ENCODE data around the gene ZNF785. TPM values are rescaled to one million over a fixed set of nuclear protein-coding genes. Genes with fewer than 3 reads are reported as not detected.
"Not testable (repeated sequence)": the region's sequence is repeated elsewhere in the genome, so short reads cannot be mapped to it uniquely, and the experiment has no call there.

ZNF785 gene
- total and polyA plus RNA-seq, 2 donors (not counting 1 experiment from before 2014, with no cell fraction given), result 12.2 to 39.7 TPM

GRCh38 chr16:30600215-30600614, 14.7 kb upstream of the ZNF785 start:
- Mint-ChIP-seq H3K27ac (no peak overlapping the region), H3K9me3 (ENCODE audit: insufficient read depth) (no peaks in the 10 kb centered on the region), H3K27me3 (no peaks in the 10 kb centered on the region), H3K4me3 (no peak overlapping the region), H3K4me1 (peaks cover 2% of the 10 kb centered on the region)
- TF ChIP-seq EZH2 (IDR thresholded peaks at IDR 0.05; ENCODE audit: borderline replicate concordance, insufficient read depth, low read depth, low read length, poor library complexity, severe bottlenecking), result no peak
- TF ChIP-seq CTCF (IDR thresholded peaks at IDR 0.05), result no peak
- Histone ChIP-seq H3K9me3 (ENCODE audit: control extremely low read depth in 1 of 3, control insufficient read depth in 2 of 3, insufficient read depth in 1 of 3, low read length in 2 of 3) (no peaks in the 10 kb centered on the region), H3K36me3 (replicated peaks in 1 of 2; ENCODE audit: control extremely low read depth in 1 of 2, control insufficient read depth in 1 of 2, extremely low read depth in 1 of 2, insufficient read depth in 2 of 2, low read length in 1 of 2) (peaks cover 0 to 22% of the 10 kb centered on the region in 2 experiments), H3K4me3 (ENCODE audit: control extremely low read depth in 1 of 5, extremely low read depth in 1 of 5, insufficient read depth in 1 of 5, low read depth in 2 of 5, low read length in 4 of 5) (no peak overlapping the region), H2AFZ (ENCODE audit: insufficient read depth, low read depth, low read length, poor library complexity, severe bottlenecking) (no peak overlapping the region), H3K9ac (ENCODE audit: low read length) (no peak overlapping the region), H3K27ac (ENCODE audit: low read length in 2 of 2) (no peak overlapping the region), H3K27me3 (replicated peaks in 1 of 4; ENCODE audit: control extremely low read depth in 1 of 4, control insufficient read depth in 3 of 4, insufficient read depth in 4 of 4, low read length in 3 of 4) (no peaks in the 10 kb centered on the region), H3K4me2 (replicated peaks; ENCODE audit: low read depth, low read length, poor library complexity, severe bottlenecking) (no peak overlapping the region), H3K79me2 (ENCODE audit: control insufficient read depth, insufficient read depth, low read length) (no peaks in the 10 kb centered on the region), H4K20me1 (ENCODE audit: control insufficient read depth, insufficient read depth, low read length, poor library complexity, severe bottlenecking) (no peaks in the 10 kb centered on the region), H3K4me1 (ENCODE audit: control insufficient read depth in 2 of 2, insufficient read depth in 2 of 2, low read length in 2 of 2) (no peaks in the 10 kb centered on the region)
- ChIA-PET POLR2A (no interaction called here), CTCF (interaction anchor here (0.6 to 4.9 kb wide), 7 partner anchors 8 to 399 kb away, joined by 3 to 41 read pairs (median 3); partner anchors contain the start of gene DCTPP1)
- ATAC-seq (ENCODE audit: low read depth) (no peak), DNase-seq (no peak)
- 100% methylated on average over 1 of the region's 3 CpGs for WGBS (ENCODE audit: insufficient coverage)
- intact Hi-C loops (cut with micrococcal nuclease), result no loop called here

- H3K9me3 ChIP-seq (ENCODE audit: control extremely low read depth in 1 of 3, control insufficient read depth in 2 of 3, insufficient read depth in 1 of 3, low read length in 2 of 3), result no peaks in the 10 kb centered on the region
- H3K79me2 ChIP-seq (ENCODE audit: control insufficient read depth, insufficient read depth, low read length), result no peaks in the 10 kb centered on the region
- H3K4me3 Mint-ChIP-seq, result no peak overlapping the region
- H3K4me1 Mint-ChIP-seq, result peaks cover 1% of the 10 kb centered on the region
- no peaks in the 10 kb centered on the region for H3K9me3 Mint-ChIP-seq (ENCODE audit: insufficient read depth)
- TF ChIP-seq EZH2 (IDR thresholded peaks at IDR 0.05; ENCODE audit: borderline replicate concordance, insufficient read depth, low read depth, low read length, poor library complexity, severe bottlenecking), result no peak
- TF ChIP-seq CTCF (IDR thresholded peaks at IDR 0.05), result no peak
- H3K27ac ChIP-seq (ENCODE audit: low read length in 2 of 2), result no peak overlapping the region
- intact Hi-C loops (cut with micrococcal nuclease), result no loop called here
- no peaks in the 10 kb centered on the region for H3K27me3 Mint-ChIP-seq
- no peak overlapping the region for H3K27ac Mint-ChIP-seq
- no CpG with 5 or more reads among the region's 4 CpGs for WGBS (ENCODE audit: insufficient coverage)
- H3K4me3 ChIP-seq (ENCODE audit: control extremely low read depth in 1 of 5, extremely low read depth in 1 of 5, insufficient read depth in 1 of 5, low read depth in 2 of 5, low read length in 4 of 5), result no peak overlapping the region
- no peak overlapping the region for H3K9ac ChIP-seq (ENCODE audit: low read length)
- H3K36me3 ChIP-seq (replicated peaks in 1 of 2; ENCODE audit: control extremely low read depth in 1 of 2, control insufficient read depth in 1 of 2, extremely low read depth in 1 of 2, insufficient read depth in 2 of 2, low read length in 1 of 2), result no peaks in the 10 kb centered on the region
- no peaks in the 10 kb centered on the region for H4K20me1 ChIP-seq (ENCODE audit: control insufficient read depth, insufficient read depth, low read length, poor library complexity, severe bottlenecking)
- CTCF ChIA-PET, result interaction anchor here (1.8 kb wide), 1 partner anchor 163 kb away, joined by 4 read pairs; the partner anchor contains the start of gene DCTPP1
- no peak for ATAC-seq (ENCODE audit: low read depth)
- DNase-seq, result no peak
- H2AFZ ChIP-seq (ENCODE audit: insufficient read depth, low read depth, low read length, poor library complexity, severe bottlenecking), result no peak overlapping the region
- H3K4me2 ChIP-seq (replicated peaks; ENCODE audit: low read depth, low read length, poor library complexity, severe bottlenecking), result no peak overlapping the region
- H3K27me3 ChIP-seq (replicated peaks in 1 of 4; ENCODE audit: control extremely low read depth in 1 of 4, control insufficient read depth in 3 of 4, insufficient read depth in 4 of 4, low read length in 3 of 4), result no peaks in the 10 kb centered on the region
- H3K4me1 ChIP-seq (ENCODE audit: control insufficient read depth in 2 of 2, insufficient read depth in 2 of 2, low read length in 2 of 2), result no peaks in the 10 kb centered on the region
- POLR2A ChIA-PET, result interaction anchor here (0.6 kb wide), 1 partner anchor 33 kb away, joined by 4 read pairs; no protein-coding TSS in a partner anchor
These were observed 7.4 kb upstream of the ZNF785 start for GRCh38 chr16:30592871-30593270.

- H3K4me3 ChIP-seq (ENCODE audit: control extremely low read depth in 1 of 5, extremely low read depth in 1 of 5, insufficient read depth in 1 of 5, low read depth in 2 of 5, low read length in 4 of 5); H3K9ac ChIP-seq (ENCODE audit: low read length); DNase-seq; H3K4me2 ChIP-seq (replicated peaks; ENCODE audit: low read depth, low read length, poor library complexity, severe bottlenecking); H4K20me1 ChIP-seq (ENCODE audit: control insufficient read depth, insufficient read depth, low read length, poor library complexity, severe bottlenecking); H3K27ac ChIP-seq (ENCODE audit: low read length in 2 of 2); H3K9me3 Mint-ChIP-seq (ENCODE audit: insufficient read depth); H3K79me2 ChIP-seq (ENCODE audit: control insufficient read depth, insufficient read depth, low read length); H3K4me3 Mint-ChIP-seq; ATAC-seq (ENCODE audit: low read depth); H3K9me3 ChIP-seq (ENCODE audit: control extremely low read depth in 1 of 3, control insufficient read depth in 2 of 3, insufficient read depth in 1 of 3, low read length in 2 of 3); H3K27me3 ChIP-seq (replicated peaks in 1 of 4; ENCODE audit: control extremely low read depth in 1 of 4, control insufficient read depth in 3 of 4, insufficient read depth in 4 of 4, low read length in 3 of 4); H3K27ac Mint-ChIP-seq; POLR2A ChIA-PET; H3K4me1 Mint-ChIP-seq; intact Hi-C loops (cut with micrococcal nuclease); H3K27me3 Mint-ChIP-seq; H2AFZ ChIP-seq (ENCODE audit: insufficient read depth, low read depth, low read length, poor library complexity, severe bottlenecking); H3K4me1 ChIP-seq (ENCODE audit: control insufficient read depth in 2 of 2, insufficient read depth in 2 of 2, low read length in 2 of 2); H3K36me3 ChIP-seq (replicated peaks in 1 of 2; ENCODE audit: control extremely low read depth in 1 of 2, control insufficient read depth in 1 of 2, extremely low read depth in 1 of 2, insufficient read depth in 2 of 2, low read length in 1 of 2): not testable (repeated sequence)
- CTCF ChIA-PET, result interaction anchor here (0.8 to 1.7 kb wide), 2 partner anchors 36 to 64 kb away, joined by 3 to 4 read pairs; no protein-coding TSS in a partner anchor
- 93% methylated on average over 3 of the region's 9 CpGs for WGBS (ENCODE audit: insufficient coverage)
These were observed 5.4 kb upstream of the ZNF785 start for GRCh38 chr16:30590869-30591268.

Measured in B cell (primary cell).